ENCODE measurements around the gene IFI27L1. TPM values are rescaled to one million over a fixed set of nuclear protein-coding genes. Genes with fewer than 3 reads are reported as not detected.

IFI27L1 gene
- 15.4 and 21.2 TPM in 2 replicates for total RNA-seq (2014; rRNA removed; shearing (Covaris generic))
- 13.6 and 18.0 TPM in 2 replicates for polyA plus RNA-seq (2015; cell fraction: cytosol; rRNA removed)
- polyA plus RNA-seq (2015; cell fraction: nucleus; rRNA removed) = 7.6 and 12.0 TPM in 2 replicates

DNA sequence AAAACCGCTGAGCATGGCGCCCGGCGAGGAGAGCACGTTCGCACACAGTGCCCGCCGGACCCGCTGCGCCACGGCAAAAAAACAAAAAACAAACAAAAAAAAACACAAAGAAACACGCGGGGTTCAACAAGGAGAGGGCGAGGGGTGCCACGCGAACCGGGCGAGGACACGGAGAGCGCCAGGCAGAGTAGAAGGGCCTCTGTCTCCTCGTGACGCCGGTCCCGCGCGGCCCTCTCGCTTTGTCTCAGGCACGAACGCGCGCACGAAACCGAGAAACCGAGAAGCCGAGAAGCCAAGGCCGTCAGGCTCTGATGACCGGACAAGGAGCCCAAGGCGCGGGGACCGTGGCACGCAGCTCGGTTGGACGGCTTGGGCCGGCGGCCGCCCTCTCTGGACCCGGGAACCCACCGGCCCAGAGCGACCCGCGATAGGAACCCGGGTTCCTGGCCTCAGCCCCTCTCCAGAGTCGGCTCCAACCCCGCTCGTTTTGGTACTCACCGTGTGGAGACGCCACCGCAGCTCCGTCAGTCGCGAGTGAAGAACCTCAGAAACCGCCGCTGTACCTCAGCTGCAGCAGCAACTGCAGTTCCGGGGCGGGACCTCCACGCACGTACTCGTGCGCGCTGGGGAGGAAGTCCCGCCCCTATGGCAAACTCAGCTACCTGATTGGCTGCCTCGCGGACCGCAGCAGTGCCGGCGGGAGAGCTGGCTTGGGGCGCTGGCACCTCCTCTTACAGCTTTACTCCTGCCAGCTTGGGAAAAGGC, at the start of gene IFI27L1, which contains the start of gene DDX24:
TSS of gene IFI27L1 (plus strand) at position 690 of the 765 bp plus-strand sequence. CDS start 15,628 bp downstream, outside the sequence.
TSS of gene DDX24 (minus strand) at position 582 of the 765 bp plus-strand sequence. CDS start 1,460 bp downstream, outside the sequence.
- peak; percentile 92 for DNase-seq (ENCODE audit: low read depth)

- DNase-seq (ENCODE audit: low read depth) = no peak
Observed at GRCh38 chr14:94031883-94032279, 49.2 kb upstream of the IFI27L1 start.

DNA sequence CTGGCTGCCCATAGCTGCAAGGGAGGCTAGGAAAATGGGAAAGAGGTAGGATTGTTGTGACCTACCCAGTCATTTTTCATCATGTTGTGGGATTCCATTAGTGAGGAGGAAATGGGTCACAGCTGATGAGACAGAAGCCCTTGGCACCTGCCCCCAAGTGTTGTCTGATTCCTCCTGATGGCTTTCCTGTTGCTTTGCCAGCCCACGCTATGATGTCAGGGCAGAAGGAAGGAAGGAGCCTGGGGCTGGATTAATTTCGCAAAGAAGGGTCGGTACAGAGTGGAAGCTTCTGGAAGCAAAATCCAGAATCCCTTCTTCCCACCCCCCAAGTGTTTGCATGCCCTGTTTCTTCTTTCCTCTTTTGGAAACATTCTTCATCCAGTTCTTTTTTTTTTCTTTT, 46.2 kb upstream of the IFI27L1 start:
- no peak for DNase-seq (ENCODE audit: low read depth)

DNA sequence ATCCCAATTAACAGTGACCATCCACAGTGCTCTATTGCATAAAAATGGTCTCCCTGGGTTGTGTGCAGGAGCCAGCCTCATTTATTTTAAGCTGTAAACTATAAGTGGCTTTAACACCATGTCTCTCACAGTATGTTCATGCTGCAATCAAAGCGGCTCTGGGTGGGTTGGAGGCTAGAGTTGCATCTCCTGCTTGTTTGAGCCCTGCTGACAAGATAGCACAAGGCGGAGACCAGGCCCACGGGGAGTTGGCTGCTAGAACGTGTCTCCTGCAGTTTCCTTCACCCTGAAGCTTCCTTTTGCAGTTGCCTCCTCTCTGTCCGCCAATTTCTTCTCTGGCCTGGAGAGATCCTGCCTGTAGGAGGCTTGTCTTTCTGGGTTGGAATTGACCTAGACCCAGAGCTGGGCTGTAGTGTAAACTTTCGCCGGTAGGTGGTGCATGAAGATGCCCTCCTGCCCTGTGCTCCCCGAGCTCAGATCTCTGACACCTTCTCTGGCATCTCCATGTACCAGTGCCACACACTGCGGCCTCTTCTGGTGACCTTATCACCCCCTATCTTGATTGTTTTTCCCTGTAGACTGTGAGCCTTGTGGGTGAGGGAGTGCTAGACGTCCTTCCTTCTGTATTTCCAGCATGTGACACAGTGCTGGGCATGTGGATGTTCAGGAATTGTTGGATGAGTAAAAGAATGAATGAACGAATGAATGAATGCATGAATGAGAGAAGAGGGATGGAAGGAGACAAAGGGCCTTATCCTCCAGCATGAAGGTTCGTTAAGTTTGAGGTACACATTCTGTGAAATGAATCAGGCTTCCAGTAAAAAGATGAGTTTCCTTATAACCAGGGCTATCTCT, 44.6 kb upstream of the IFI27L1 start:
- DNase-seq (ENCODE audit: low read depth) = peak; percentile 83

DNA sequence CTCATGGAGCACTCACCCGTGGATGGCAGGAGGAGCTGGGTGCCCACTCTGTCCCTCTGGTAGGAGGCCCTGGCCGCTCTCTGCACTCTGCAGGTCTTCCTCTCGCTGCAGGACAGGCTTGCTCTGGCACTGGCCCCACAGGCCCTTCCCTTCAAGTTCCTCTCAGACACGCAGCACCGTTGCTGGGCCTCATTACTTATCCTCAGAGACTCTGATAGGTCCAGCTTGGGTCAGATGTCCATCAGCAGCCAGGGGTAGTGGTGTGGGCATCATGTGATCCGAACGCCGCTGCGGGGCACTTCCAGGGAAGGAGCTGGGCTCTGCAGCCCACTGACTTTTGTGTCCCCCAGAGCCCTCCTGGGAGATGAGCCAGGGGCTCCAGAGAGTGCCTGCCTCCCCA, 43.2 kb upstream of the IFI27L1 start:
- DNase-seq (ENCODE audit: low read depth) = no peak

DNA sequence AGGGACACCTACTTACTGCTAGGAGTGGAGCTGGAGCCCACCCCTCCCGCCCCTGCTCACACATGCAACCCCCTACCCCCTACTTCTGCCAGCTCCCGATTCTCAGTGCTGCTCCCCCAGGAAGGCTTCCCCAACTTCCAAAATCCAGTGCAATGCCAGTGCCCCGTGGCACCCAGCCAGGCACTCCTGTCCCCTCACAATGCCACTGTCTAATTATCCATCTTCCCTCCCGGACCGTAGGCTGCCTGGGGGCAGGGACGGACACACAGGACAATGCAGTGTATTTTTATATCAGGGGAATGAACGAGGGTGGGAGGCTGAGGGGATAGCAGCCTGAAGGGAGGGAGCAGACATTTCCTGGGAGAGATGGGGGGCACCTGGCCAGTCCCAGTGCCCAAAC, 42.6 kb upstream of the IFI27L1 start:
- no peak for DNase-seq (ENCODE audit: low read depth)

GRCh38 chr14:94038921-94039629, 42.0 kb upstream of the IFI27L1 start:
- no peak for DNase-seq (ENCODE audit: low read depth)

GRCh38 chr14:94040247-94040646, 40.9 kb upstream of the IFI27L1 start:
- no peak for DNase-seq (ENCODE audit: low read depth)

DNA sequence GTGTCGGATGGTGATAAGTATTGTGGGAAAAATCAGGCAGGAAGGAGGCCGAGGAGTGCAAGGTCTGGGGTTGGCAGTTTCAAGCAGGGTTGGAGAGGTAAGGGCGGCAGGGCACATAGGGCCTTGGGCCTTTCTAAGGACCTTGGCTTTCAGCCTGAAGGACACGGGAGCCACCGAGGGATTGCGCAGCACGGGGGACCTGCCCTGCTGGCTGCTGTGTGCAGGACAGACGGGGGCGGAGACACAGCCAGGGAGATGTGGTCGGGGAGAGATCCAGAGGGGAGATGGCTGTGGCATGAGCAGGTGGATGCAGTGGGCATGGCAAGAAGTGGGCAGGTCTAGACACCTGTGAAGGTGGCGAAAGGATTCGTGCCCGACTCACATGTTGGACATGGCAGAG, 40.3 kb upstream of the IFI27L1 start:
- DNase-seq (ENCODE audit: low read depth) = no peak

DNA sequence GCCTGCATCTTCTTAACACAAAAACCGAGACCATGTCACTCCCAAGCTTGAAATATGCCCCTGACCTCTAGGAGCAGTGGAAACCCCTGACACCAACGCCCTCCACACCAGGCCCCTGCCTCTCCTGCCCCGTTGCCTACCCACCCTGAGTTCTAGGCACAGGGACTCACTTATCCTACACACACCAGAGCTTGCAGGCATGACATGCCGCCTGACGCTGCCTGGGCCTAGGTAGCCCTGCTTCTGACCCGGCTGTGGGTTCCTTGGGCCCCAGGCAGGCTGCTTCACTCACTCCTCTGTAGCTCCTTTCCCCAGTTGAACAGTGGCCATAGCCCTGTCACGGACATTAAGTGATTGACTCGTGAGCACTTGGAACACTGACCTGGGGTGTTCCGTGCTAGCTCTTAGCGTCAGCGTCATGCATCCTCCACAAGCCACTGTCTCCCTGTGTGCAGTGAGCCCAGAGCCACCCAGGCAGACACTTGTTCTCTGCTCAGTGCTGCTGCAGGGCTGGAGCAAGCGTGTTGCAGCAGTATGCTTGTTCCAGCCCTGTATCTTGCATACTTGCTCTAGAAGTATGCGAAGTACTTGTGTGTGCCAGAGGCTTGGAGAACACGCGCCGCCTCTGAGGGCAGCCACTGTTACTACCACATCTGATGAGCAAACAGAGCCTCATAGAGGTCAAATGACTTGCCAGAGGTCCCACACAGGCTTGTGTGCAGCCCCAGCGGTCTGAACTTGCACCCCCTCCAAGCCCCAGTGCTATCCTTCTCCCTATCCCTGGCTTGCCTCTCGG, 39.4 kb upstream of the IFI27L1 start:
- DNase-seq (ENCODE audit: low read depth) = no peak

DNA sequence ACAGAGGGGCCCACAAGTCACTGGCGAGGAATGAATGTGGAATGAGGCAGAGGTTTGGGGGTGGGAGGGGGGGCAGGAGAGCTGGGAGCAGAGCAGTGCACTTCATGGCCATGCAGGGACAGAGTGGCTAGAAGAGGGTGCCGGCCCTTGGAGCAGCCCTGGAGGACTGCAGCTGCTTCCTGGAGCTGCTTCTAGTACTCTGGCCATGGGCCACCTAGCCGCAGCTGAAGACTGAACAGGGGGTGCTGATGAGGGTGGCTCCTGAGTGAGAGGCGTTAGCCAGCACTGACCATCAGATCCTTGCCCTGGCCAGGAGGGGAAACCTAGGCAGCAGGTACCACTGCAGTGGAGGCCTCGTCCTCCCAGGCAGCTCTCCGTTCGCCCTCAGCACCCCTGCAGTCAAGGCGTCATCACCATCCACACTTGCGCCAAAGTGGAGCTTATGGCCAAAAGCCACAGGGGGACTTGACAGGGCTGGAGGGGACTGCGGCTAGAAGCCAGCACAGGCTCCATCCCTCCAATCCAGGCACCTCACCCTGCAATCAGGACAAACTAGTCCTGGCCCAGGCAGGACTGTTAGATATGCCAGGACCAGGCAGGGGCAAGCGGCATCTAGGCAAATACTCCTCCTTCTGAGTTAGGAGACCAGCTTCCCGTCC, 38.5 kb upstream of the IFI27L1 start:
- DNase-seq (ENCODE audit: low read depth) = no peak

GRCh38 chr14:94043111-94043755, 37.9 kb upstream of the IFI27L1 start:
- no peak for DNase-seq (ENCODE audit: low read depth)

GRCh38 chr14:94043756-94044475, 37.2 kb upstream of the IFI27L1 start:
- DNase-seq (ENCODE audit: low read depth) = no peak

GRCh38 chr14:94044476-94045091, 36.5 kb upstream of the IFI27L1 start:
- no peak for DNase-seq (ENCODE audit: low read depth)

- no peak for DNase-seq (ENCODE audit: low read depth)
Observed at GRCh38 chr14:94045101-94045500, 36.0 kb upstream of the IFI27L1 start.

- DNase-seq (ENCODE audit: low read depth) = no peak
Observed at GRCh38 chr14:94045563-94046345, 35.4 kb upstream of the IFI27L1 start.

DNA sequence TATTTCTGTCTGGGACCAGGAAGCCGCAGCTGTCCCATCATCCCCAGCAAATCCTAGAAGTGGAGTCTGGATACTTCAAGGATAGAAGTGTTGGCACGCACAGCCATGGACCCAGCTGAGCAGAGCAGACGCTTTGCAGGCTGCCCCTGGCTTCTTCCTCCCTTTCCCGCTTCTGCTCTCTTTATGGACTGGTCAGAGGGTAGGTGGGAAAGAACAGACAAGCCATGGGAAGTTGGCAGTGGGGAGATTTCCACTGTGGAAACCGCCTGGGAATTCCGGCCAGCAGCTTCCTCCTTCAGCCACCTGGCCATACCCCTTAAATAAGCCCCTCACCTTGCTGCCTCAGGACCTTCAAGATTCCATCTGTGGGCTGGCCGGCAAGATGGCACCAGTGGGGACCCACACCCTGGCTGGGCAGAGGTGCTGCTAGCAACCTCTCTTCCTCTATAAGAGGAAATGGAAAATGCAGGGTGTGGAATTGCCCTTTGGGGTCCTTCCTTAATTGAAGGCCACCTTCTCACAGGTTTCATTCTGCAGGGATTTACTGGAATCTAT, 34.3 kb upstream of the IFI27L1 start:
- no peak for DNase-seq (ENCODE audit: low read depth)
